ENCODE results near the gene GPI.

Gene GPI

DNA sequence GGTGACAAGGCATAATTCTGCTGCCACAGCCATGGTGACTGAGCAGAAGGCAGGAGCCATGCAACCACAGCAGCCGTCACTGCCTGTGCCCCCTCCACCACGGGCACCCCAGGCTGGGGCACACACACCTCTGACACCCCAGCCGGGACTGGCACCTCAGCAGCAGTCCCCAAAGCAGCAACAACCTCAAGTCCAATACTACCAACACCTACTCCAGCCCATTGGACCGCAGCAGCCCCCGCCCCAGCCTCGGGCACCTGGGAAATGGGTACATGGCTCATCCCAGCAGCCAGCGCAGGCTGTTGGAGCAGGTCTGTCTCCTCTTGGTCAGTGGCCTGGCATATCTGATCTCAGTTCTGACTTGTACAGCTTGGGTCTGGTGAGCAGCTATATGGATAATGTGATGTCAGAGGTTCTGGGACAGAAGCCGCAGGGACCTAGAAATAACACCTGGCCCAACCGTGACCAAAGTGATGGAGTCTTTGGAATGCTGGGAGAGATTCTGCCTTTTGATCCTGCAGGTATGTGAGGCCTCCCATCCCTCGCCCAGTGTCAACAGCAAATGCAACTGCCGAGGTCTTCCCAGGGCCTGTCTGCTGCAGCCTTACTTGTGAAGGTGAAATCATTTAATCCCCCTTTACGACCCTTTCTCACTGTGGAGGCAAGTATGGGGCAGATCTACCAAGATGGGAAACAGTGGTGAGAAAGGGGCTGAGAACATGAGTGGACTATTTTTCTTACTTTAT lies 22.9 kb upstream of the GPI start:
- DNase-seq, result no peak

DNA sequence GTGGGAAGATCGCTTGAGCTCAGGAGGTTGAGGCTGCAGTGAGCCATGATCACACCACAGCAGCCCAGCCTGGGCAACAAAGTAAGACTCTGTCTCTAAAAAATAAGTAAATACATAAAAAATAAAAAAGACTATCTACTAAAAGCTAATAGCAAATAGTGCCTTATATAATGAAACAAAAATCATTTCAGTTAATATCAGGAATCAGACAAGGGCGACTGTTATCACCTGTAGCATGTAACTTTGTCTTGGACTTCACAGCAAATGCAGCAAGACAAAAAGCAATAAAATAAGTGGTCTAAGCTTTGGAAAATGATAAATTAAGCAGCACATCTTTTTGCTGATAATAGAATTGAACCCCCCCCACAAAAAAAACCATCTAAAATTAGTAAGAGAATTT lies 21.2 kb upstream of the GPI start:
- no peak for DNase-seq

- peak; percentile 65 for DNase-seq
Measured at GRCh38 chr19:34345947-34346351, 19.0 kb upstream of the GPI start.

- no peak for DNase-seq
Measured at GRCh38 chr19:34347561-34348165, 17.3 kb upstream of the GPI start.

- DNase-seq, result no peak
Measured at GRCh38 chr19:34348899-34349487, 16.0 kb upstream of the GPI start.

- peak; percentile 47 for DNase-seq
Measured at GRCh38 chr19:34350161-34350561, 14.8 kb upstream of the GPI start.

- no peak for DNase-seq
Measured at GRCh38 chr19:34351382-34351826, 13.6 kb upstream of the GPI start.

- DNase-seq, result no peak
Measured at GRCh38 chr19:34353546-34353945, 11.4 kb upstream of the GPI start.

- no peak for DNase-seq
Measured at GRCh38 chr19:34355201-34355600, 9.8 kb upstream of the GPI start.

GRCh38 chr19:34356875-34357274 lies 8.1 kb upstream of the GPI start:
- DNase-seq, result no peak

- no peak for DNase-seq
Measured at GRCh38 chr19:34357431-34357830, 7.6 kb upstream of the GPI start.

DNA sequence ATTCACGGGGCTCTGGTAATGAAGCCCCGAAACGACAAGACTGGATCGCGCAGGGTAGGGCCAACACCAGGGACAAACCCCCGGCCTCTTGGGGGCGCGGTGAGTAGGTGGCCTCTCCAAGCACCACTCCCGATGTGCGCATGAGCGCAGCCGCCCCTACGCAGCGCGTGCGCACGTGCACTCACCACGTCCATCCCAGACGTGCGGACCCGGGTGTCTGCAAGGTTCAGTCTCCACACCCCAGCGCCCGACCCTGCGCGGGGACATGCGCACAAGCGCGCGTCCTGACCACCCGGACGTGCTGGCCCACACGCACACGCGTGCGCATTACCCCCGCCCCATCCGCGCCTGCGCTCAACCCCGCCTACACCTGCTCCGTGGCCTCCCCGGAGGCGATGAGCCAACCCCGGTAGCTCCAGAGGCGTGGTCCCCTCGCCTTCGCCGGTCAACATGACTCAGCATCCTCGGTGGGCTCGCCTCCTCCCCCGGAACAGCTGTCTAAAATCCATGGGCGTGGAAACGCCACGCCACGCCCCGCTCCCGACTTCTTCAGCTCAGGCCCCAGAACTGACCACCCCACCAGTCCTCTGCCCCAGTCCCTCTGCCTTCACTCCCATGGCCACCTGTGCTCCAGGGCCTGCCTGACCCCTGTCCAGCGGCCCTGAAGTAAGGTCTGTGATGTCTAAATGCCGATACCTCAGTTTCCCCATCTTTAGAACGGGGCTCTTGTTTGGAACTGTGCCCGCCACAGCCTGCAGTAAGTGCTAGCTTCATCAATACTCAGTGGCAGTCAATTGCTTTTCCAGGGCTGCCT lies 5.6 kb upstream of the GPI start:
- DNase-seq, result peak; percentile 76

- no peak for DNase-seq
Measured at GRCh38 chr19:34359954-34360315, 5.1 kb upstream of the GPI start.

GRCh38 chr19:34360354-34360909 lies 4.6 kb upstream of the GPI start:
- no peak for DNase-seq

GRCh38 chr19:34362679-34363069 lies 2.3 kb upstream of the GPI start:
- no peak for DNase-seq

DNA sequence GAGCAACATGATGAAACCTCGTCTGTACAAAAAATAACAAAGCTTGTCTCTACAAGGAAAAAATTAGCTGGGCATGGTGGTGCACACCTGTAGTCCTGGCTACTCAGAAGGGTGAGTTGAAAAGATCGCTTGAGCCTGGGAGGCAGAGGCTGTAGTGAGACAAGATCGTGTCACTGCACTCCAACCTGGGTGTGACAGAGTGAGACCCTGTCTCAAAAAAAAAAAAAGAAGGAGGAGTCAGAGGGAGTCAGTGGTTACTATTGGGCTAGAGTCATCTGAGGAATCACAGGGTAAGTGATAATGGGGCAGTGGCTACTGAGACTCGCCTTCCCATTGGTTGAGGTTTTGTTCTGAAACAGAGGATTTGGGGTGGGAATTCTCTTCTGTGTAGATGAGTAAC lies 1.9 kb upstream of the GPI start:
- no peak for DNase-seq

DNA sequence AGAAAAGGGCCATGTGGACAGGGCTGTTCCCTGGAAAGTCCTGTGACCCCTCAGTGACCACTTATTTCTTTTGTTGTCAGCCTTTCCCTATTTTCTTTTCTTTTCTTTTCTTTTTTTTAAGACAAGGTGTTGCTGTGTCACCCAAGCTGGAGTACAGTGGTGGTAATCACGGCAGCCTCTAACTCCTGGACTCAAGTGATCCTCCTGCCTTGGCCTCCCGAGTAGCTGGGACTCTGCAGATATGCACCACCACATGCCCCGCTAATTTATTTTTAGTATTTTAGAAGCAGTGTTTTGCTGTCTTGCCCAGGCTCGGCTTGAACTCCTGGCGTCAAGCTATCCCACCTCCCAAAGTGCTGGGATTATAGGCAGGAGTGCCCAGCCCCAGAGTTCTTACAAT lies 1.1 kb upstream of the GPI start:
- no peak for DNase-seq

DNA sequence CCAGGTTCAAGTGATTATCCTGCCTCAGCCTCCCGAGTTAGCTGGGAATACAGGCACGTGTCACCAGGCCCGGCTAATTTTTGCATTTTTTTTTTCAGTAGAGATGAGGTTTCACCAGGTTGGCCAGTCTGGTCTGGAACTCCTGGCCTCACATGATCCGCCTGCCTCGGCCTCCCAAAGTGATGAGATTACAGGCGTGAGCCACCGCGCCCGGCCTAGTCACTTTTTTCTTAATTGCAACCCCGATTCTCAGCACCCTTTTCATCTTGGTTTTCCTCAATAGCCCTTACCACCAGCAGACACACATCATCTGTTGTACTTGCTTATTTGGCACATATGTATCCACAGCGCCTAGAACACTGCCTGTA lies 550 bp upstream of the GPI start:
- no peak for DNase-seq

- DNase-seq, result no peak
Measured at GRCh38 chr19:34365463-34366401, 736 bp downstream of the GPI start.

- DNase-seq, result no peak
Measured at GRCh38 chr19:34366738-34367623, 2.0 kb downstream of the GPI start.

DNA sequence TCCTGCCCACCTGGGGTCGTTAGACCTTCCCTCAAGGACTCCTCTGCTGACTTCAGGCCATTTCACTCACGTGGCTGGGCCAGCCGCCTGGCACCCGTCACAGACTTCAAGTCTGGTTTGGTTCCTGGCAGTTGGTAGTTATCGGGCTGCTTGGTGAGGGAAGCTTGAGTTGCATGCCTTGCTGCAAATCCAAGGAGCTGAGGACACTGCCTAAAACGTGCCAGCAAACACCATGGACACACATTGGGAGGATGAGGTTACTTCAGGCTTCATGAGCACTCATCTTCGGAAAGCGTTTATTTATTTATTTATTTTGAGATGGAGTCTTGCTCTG lies 2.6 kb downstream of the GPI start:
- no peak for DNase-seq

Measured in T-helper 9 cell (primary cell).